Trophoblast cell (in vitro differentiated cells and primary cell): ENCODE results near the gene PTPRT.

Experiments used
- DNase-seq, 2 donors: peaks; one replicate each; pipeline ENCODE4 v3.0.0-alpha.2; 2016
- H2AFZ ChIP-seq: 2 replicates; pipeline ENCODE4 v1.6.1; 2013; ENCODE audit warnings: low read length, moderate library complexity, mild to moderate bottlenecking; ENCODE audit not compliant: insufficient read depth, poor library complexity
- H2AK5ac ChIP-seq: 2 replicates; pipeline ENCODE4 v1.6.1; 2013; ENCODE audit warnings: mild to moderate bottlenecking, low read length
- H2BK120ac ChIP-seq: 2 replicates; pipeline ENCODE4 v1.6.1; 2013; ENCODE audit warnings: low read length, mild to moderate bottlenecking, moderate library complexity; ENCODE audit not compliant: insufficient read depth, poor library complexity
- H2BK12ac ChIP-seq: 2 replicates; pipeline ENCODE4 v1.6.1; 2013; ENCODE audit warnings: mild to moderate bottlenecking, low read length, moderate library complexity
- H2BK5ac ChIP-seq: 2 replicates; pipeline ENCODE4 v1.6.1; 2013; ENCODE audit warnings: low read length, low read depth, moderate library complexity, mild to moderate bottlenecking; ENCODE audit not compliant: poor library complexity
- H3K14ac ChIP-seq: 2 replicates; pipeline ENCODE4 v1.6.1; 2013; ENCODE audit warnings: mild to moderate bottlenecking, low read length
- H3K18ac ChIP-seq: 2 replicates; pipeline ENCODE4 v1.6.1; 2013; ENCODE audit warnings: mild to moderate bottlenecking, low read length
- H3K23ac ChIP-seq: 2 replicates; pipeline ENCODE4 v1.6.1; 2013; ENCODE audit warnings: low read length
- H3K27ac ChIP-seq: 2 replicates; pipeline ENCODE4 v1.5.1; 2013; ENCODE audit warnings: low read depth, mild to moderate bottlenecking, inconsistent platforms, low read length, moderate library complexity
- H3K27me3 ChIP-seq: 2 replicates; pipeline ENCODE4 v1.6.1; 2013; ENCODE audit warnings: inconsistent platforms, mild to moderate bottlenecking, low read length, moderate library complexity; ENCODE audit not compliant: insufficient read depth
- H3K36me3 ChIP-seq, 2 experiments: 1 replicate in 1 of 2; 2 replicates in 1 of 2; pipeline ENCODE4 v1.6.1; 2013; ENCODE audit warnings: low read length in 2 of 2, mild to moderate bottlenecking in 2 of 2, moderate library complexity in 1 of 2; ENCODE audit not compliant: insufficient read depth in 2 of 2, control insufficient read depth in 1 of 2
- H3K4ac ChIP-seq: 2 replicates; pipeline ENCODE4 v1.6.1; 2013; ENCODE audit warnings: low read depth, mild to moderate bottlenecking, low read length, moderate library complexity
- H3K4me1 ChIP-seq, 2 experiments: 1 replicate in 1 of 2; 2 replicates in 1 of 2; pipeline ENCODE4 v1.6.1; 2013; ENCODE audit warnings: low read length in 2 of 2, mild to moderate bottlenecking in 2 of 2, moderate library complexity in 1 of 2; ENCODE audit not compliant: insufficient read depth in 2 of 2, control insufficient read depth in 1 of 2
- H3K4me2 ChIP-seq: 2 replicates; pipeline ENCODE4 v1.6.1; 2013; ENCODE audit warnings: inconsistent platforms, mild to moderate bottlenecking, low read length, moderate library complexity
- H3K4me3 ChIP-seq: 2 replicates; pipeline ENCODE4 v1.5.1; 2013; ENCODE audit warnings: mild to moderate bottlenecking, low read depth, low read length, inconsistent platforms
- H3K79me1 ChIP-seq: one replicate; pipeline ENCODE4 v1.6.1; 2013; ENCODE audit warnings: low read length
- H3K79me2 ChIP-seq: 2 replicates; pipeline ENCODE4 v1.6.1; 2013; ENCODE audit warnings: low read length, mild to moderate bottlenecking; ENCODE audit not compliant: control insufficient read depth, insufficient read depth, poor library complexity
- H3K9ac ChIP-seq: 2 replicates; pipeline ENCODE4 v1.6.1; 2013; ENCODE audit warnings: mild to moderate bottlenecking, low read length
- H3K9me3 ChIP-seq: 2 replicates; pipeline ENCODE4 v1.6.1; 2013; ENCODE audit warnings: low read depth, mild to moderate bottlenecking, control low read depth, inconsistent platforms, low read length; ENCODE audit not compliant: insufficient read depth
- H4K12ac ChIP-seq: 2 replicates; pipeline ENCODE4 v1.6.1; 2013; ENCODE audit warnings: low read depth, mild to moderate bottlenecking, low read length, moderate library complexity
- H4K8ac ChIP-seq: 2 replicates; pipeline ENCODE4 v1.6.1; 2013; ENCODE audit warnings: low read depth, mild to moderate bottlenecking, low read length, moderate library complexity
- H4K91ac ChIP-seq: one replicate; pipeline ENCODE4 v1.6.1; 2013; ENCODE audit warnings: low read depth, mild to moderate bottlenecking, low read length, moderate library complexity
- WGBS: extraction: QIAGEN DNeasy Blood & Tissue Kit; methylation state at CpG from one replicate; pipeline ENCODE4 v1.1.7; 2013; ENCODE audit warnings: missing lambda C conversion rate; ENCODE audit not compliant: insufficient read length, insufficient coverage; ENCODE audit errors: extremely low coverage; 5-methylcytosine and 5-hydroxymethylcytosine counted together

Gene PTPRT

DNA sequence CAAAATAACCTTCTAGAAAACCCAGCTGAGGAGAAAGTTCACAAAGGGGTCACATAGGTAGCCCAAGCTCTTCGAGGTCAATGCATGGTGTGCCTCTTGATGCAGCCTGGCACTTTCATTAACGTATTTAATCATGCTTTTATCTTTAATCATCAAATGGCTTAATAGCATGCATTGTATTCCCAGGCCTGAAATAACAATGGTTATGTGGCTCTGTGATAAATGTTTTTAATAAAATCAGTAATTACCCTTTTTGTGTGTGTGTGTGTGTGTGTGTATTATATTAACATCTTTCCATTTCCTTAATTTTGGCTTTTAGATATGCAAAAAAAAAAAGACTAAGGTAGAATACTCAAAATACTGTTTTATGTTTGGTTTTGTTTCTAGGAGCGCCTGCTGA, 681.8 kb downstream of the PTPRT start:
- Histone ChIP-seq H2BK120ac (no peak overlapping the region), H3K79me2 (no peaks in the 10 kb centered on the region), H3K18ac (no peak overlapping the region), H3K23ac (no peak overlapping the region), H3K14ac (no peak overlapping the region), H4K12ac (no peak overlapping the region), H3K79me1 (no peaks in the 10 kb centered on the region), H4K8ac (no peak overlapping the region), H3K9ac (no peak overlapping the region), H3K4me2 (no peak overlapping the region), H4K91ac (no peak overlapping the region), H3K36me3 (no peaks in the 10 kb centered on the region), H3K27ac (no peak overlapping the region), H3K4ac (no peak overlapping the region), H2BK5ac (no peak overlapping the region), H2AFZ (no peak overlapping the region), H3K9me3 (no peaks in the 10 kb centered on the region), H3K4me1 (no peaks in the 10 kb centered on the region), H3K4me3 (no peak overlapping the region), H2BK12ac (no peak overlapping the region), H3K27me3 (no peaks in the 10 kb centered on the region), H2AK5ac (no peak overlapping the region)
- no CpG with 5 or more reads among the region's 3 CpGs for WGBS
- DNase-seq: no peak

DNA sequence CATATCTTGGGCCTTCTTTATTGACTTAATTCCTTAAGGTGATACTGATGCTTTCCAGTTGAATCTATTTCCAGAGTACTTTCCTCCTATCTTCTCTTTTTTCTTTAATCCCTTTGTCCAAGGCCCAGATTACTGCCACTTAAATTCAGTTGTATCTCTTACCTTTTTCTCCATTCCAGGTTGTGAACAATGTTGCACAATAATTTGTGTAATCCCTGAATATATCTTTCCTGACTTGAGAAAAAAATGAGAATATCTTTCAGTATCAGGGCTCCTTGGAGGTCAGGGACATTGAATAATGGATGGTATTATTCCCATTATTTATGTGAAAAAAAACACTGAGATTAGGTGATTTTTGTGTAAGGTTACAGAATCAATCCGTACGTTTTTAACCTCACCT, 683.3 kb downstream of the PTPRT start:
- H3K27me3 ChIP-seq: no peaks in the 10 kb centered on the region
- no peak overlapping the region for H2BK120ac ChIP-seq
- no peak overlapping the region for H4K12ac ChIP-seq
- H2AFZ ChIP-seq: no peak overlapping the region
- H4K91ac ChIP-seq: no peak overlapping the region
- no peaks in the 10 kb centered on the region for H3K4me1 ChIP-seq
- no peaks in the 10 kb centered on the region for H3K9me3 ChIP-seq
- H3K14ac ChIP-seq: no peak overlapping the region
- H3K27ac ChIP-seq: no peak overlapping the region
- DNase-seq: no peak
- H3K79me2 ChIP-seq: no peaks in the 10 kb centered on the region
- H3K79me1 ChIP-seq: no peaks in the 10 kb centered on the region
- no peak overlapping the region for H3K4ac ChIP-seq
- no peak overlapping the region for H3K4me2 ChIP-seq
- H3K23ac ChIP-seq: no peak overlapping the region
- no peak overlapping the region for H3K18ac ChIP-seq
- H2BK12ac ChIP-seq: no peak overlapping the region
- no peaks in the 10 kb centered on the region for H3K36me3 ChIP-seq
- no peak overlapping the region for H2AK5ac ChIP-seq
- H3K9ac ChIP-seq: no peak overlapping the region
- WGBS: no CpG with 5 or more reads among the region's 2 CpGs
- no peak overlapping the region for H3K4me3 ChIP-seq
- H2BK5ac ChIP-seq: no peak overlapping the region
- no peak overlapping the region for H4K8ac ChIP-seq

DNA sequence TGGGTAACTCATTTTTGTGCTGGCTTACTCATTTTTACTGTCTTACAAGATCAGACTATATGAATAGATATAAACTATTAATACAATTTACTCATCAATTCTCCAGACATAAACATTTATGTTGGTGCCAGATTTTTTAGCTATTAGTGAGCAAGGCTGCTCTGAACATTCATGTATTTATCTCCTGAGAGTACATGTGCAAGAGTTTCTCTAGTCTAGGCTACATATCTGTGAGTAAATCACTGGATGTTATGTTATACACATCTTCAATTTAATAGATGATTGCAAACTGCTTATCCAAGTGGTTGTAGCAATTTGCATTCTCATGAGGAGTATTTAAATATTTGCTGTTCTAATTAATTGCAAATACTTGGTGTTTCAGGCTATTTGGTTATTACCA, 687.1 kb downstream of the PTPRT start:
- H2BK12ac ChIP-seq: no peak overlapping the region
- H3K79me1 ChIP-seq: no peaks in the 10 kb centered on the region
- no peak overlapping the region for H3K4me3 ChIP-seq
- no peak for DNase-seq
- H4K12ac ChIP-seq: no peak overlapping the region
- H3K9ac ChIP-seq: no peak overlapping the region
- no peak overlapping the region for H2BK5ac ChIP-seq
- no peak overlapping the region for H2BK120ac ChIP-seq
- no peak overlapping the region for H4K8ac ChIP-seq
- no peaks in the 10 kb centered on the region for H3K36me3 ChIP-seq
- H2AK5ac ChIP-seq: no peak overlapping the region
- no peak overlapping the region for H4K91ac ChIP-seq
- no peaks in the 10 kb centered on the region for H3K27me3 ChIP-seq
- H3K14ac ChIP-seq: no peak overlapping the region
- no peak overlapping the region for H3K23ac ChIP-seq
- no peaks in the 10 kb centered on the region for H3K79me2 ChIP-seq
- H3K4me1 ChIP-seq: no peaks in the 10 kb centered on the region
- H3K4ac ChIP-seq: no peak overlapping the region
- H2AFZ ChIP-seq: no peak overlapping the region
- H3K27ac ChIP-seq: no peak overlapping the region
- no peak overlapping the region for H3K4me2 ChIP-seq
- no peak overlapping the region for H3K18ac ChIP-seq
- no peaks in the 10 kb centered on the region for H3K9me3 ChIP-seq

DNA sequence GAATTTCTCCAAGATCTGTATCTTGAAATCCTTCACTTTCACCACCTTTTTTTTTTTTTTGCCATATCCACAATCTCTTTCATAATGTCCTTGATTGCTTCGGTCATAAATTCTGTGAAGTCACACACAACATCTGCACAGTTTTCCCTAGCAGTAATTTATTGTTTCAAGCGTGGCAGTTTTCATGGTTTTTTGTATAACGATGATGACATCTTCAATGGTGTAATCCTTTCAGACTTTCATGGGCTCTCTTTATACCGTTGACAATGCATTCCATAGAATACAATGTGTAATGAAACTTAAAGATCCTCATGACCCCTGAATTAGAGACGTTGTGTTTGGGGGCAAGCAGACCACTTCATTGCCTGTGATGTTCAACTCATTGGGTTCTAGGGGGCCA, 693.1 kb downstream of the PTPRT start:
- H3K14ac ChIP-seq: no peak overlapping the region
- no peak overlapping the region for H2BK12ac ChIP-seq
- DNase-seq: no peak
- no peak overlapping the region for H2AK5ac ChIP-seq
- H2BK120ac ChIP-seq: no peak overlapping the region
- H2BK5ac ChIP-seq: no peak overlapping the region
- H2AFZ ChIP-seq: no peak overlapping the region
- H3K79me1 ChIP-seq: no peaks in the 10 kb centered on the region
- no peaks in the 10 kb centered on the region for H3K27me3 ChIP-seq
- H3K27ac ChIP-seq: no peak overlapping the region
- H3K9ac ChIP-seq: no peak overlapping the region
- H4K8ac ChIP-seq: no peak overlapping the region
- no peak overlapping the region for H4K12ac ChIP-seq
- no peak overlapping the region for H3K23ac ChIP-seq
- H3K4ac ChIP-seq: no peak overlapping the region
- no CpG with 5 or more reads among the region's 5 CpGs for WGBS
- H4K91ac ChIP-seq: no peak overlapping the region
- no peak overlapping the region for H3K4me3 ChIP-seq
- H3K18ac ChIP-seq: no peak overlapping the region
- no peaks in the 10 kb centered on the region for H3K79me2 ChIP-seq
- H3K4me2 ChIP-seq: no peak overlapping the region
- H3K36me3 ChIP-seq: no peaks in the 10 kb centered on the region
- no peaks in the 10 kb centered on the region for H3K4me1 ChIP-seq
- H3K9me3 ChIP-seq: no peaks in the 10 kb centered on the region

DNA sequence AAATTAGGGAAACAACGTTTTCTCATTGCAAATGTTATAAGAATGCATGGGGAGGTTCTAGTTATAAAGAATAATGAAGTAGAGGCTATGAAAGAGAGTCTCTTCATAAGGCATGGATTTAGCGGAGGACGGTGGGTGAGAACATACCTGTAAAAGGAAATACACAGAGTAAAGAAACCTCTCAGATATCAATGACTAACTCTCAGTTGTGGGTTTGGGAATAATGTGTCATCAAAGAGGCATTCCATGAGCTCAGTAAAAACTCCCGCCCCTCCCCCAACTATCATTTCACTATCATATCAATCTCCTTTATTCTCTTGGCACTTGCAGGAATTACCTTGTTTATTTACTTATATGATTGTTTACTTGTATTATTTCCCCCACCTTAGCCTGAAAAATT, 695.4 kb downstream of the PTPRT start:
- Histone ChIP-seq H3K79me2 (no peaks in the 10 kb centered on the region), H2BK120ac (no peak overlapping the region), H3K4ac (no peak overlapping the region), H3K9ac (no peak overlapping the region), H2BK5ac (no peak overlapping the region), H3K14ac (no peak overlapping the region), H2AFZ (no peak overlapping the region), H4K91ac (no peak overlapping the region), H3K36me3 (no peaks in the 10 kb centered on the region), H3K27me3 (no peaks in the 10 kb centered on the region), H3K4me2 (no peak overlapping the region), H3K4me3 (no peak overlapping the region), H3K18ac (no peak overlapping the region), H2AK5ac (no peak overlapping the region), H3K27ac (no peak overlapping the region), H3K4me1 (no peaks in the 10 kb centered on the region), H4K8ac (no peak overlapping the region), H4K12ac (no peak overlapping the region), H3K79me1 (no peaks in the 10 kb centered on the region), H3K23ac (no peak overlapping the region), H3K9me3 (no peaks in the 10 kb centered on the region), H2BK12ac (no peak overlapping the region)
- DNase-seq: no peak
- WGBS: no CpG with 5 or more reads among the region's 4 CpGs
